DMS79 treated with DMSO at 0.1 percent for 48 hours (cell line): ENCODE data around the gene ETFB.

ENCODE experiments used
- DNase-seq: peaks from one replicate; lab custom pipeline; 2025; lab: John Stamatoyannopoulos, UW

Gene ETFB

GRCh38 chr19:51351266-51351990 is 14.8 kb downstream of the ETFB start:
- no peak for DNase-seq

- DNase-seq = no peak
Measured at GRCh38 chr19:51347209-51347928, 18.8 kb downstream of the ETFB start.

- no peak for DNase-seq
Measured at GRCh38 chr19:51346742-51347141, 19.4 kb downstream of the ETFB start.

GRCh38 chr19:51345076-51345620 is 21.0 kb downstream of the ETFB start:
- no peak for DNase-seq

GRCh38 chr19:51342631-51343569 is 23.3 kb downstream of the ETFB start:
- no peak for DNase-seq

GRCh38 chr19:51341976-51342580 is 24.1 kb downstream of the ETFB start, which contains the start of gene VSIG10L:
TSS of gene VSIG10L (minus strand) at chr19:51342139. CDS start at chr19:51342124, 15 bp downstream.
- no peak for DNase-seq

- no peak for DNase-seq
Measured at GRCh38 chr19:51341066-51341465, 25.1 kb downstream of the ETFB start.

GRCh38 chr19:51339687-51340656 is 26.2 kb downstream of the ETFB start:
- DNase-seq = peak; percentile 78

GRCh38 chr19:51339313-51339686 is 26.9 kb downstream of the ETFB start:
- no peak for DNase-seq

GRCh38 chr19:51338563-51339312 is 27.4 kb downstream of the ETFB start:
- DNase-seq = peak; percentile 79

- DNase-seq = no peak
Measured at GRCh38 chr19:51337861-51338562, 28.2 kb downstream of the ETFB start.

GRCh38 chr19:51337141-51337860 is 28.9 kb downstream of the ETFB start:
- DNase-seq = no peak

- DNase-seq = no peak
Measured at GRCh38 chr19:51333836-51334460, 32.2 kb downstream of the ETFB start.

GRCh38 chr19:51331716-51332115 is 34.5 kb downstream of the ETFB start:
- DNase-seq = no peak

GRCh38 chr19:51331193-51331592 is 35.0 kb downstream of the ETFB start:
- no peak for DNase-seq

GRCh38 chr19:51330366-51330765 is 35.8 kb downstream of the ETFB start:
- DNase-seq = no peak

GRCh38 chr19:51329411-51329810 is 36.8 kb downstream of the ETFB start:
- DNase-seq = no peak
